IPS DF 6.9 (cell line): ENCODE results near the gene AMBP.
A peak's percentile ranks its signal among the peaks of the same experiment; 100 is the strongest.

Source experiments
- DNase-seq: peaks from one replicate; pipeline ENCODE4 v3.0.0-alpha.2; 2013; ENCODE audit warnings: low read depth, low spot score
- H3K27ac ChIP-seq: one replicate; pipeline ENCODE4 v1.5.1; 2013; ENCODE audit warnings: low read length, control low read depth
- H3K27me3 ChIP-seq: 2 replicates; pipeline ENCODE4 v1.6.1; 2013; ENCODE audit warnings: mild to moderate bottlenecking, low read length; ENCODE audit not compliant: control insufficient read depth, insufficient read depth
- H3K36me3 ChIP-seq: 2 replicates; pipeline ENCODE4 v1.6.1; 2013; ENCODE audit warnings: low read length; ENCODE audit not compliant: control insufficient read depth, insufficient read depth
- H3K4me1 ChIP-seq: 2 replicates; pipeline ENCODE4 v1.6.1; 2013; ENCODE audit warnings: low read length; ENCODE audit not compliant: control insufficient read depth, insufficient read depth
- H3K4me3 ChIP-seq: 2 replicates; pipeline ENCODE4 v1.5.1; 2013; ENCODE audit warnings: mild to moderate bottlenecking, low read length
- H3K9me3 ChIP-seq: 2 replicates; pipeline ENCODE4 v1.6.1; 2013; ENCODE audit warnings: low read length, inconsistent platforms; ENCODE audit not compliant: control insufficient read depth, insufficient read depth
- WGBS: extraction: QIAGEN DNeasy Blood & Tissue Kit; methylation state at CpG from one replicate; pipeline ENCODE4 v1.1.7; 2013; ENCODE audit warnings: mixed read lengths, missing lambda C conversion rate; ENCODE audit not compliant: insufficient read length, insufficient coverage; 5-methylcytosine and 5-hydroxymethylcytosine counted together

Gene AMBP

GRCh38 chr9:114110180-114110579 lies 32.1 kb upstream of the AMBP start:
- no peaks in the 10 kb centered on the region for H3K9me3 ChIP-seq
- DNase-seq, result no peak
- no peaks in the 10 kb centered on the region for H3K27me3 ChIP-seq
- no peak overlapping the region for H3K27ac ChIP-seq
- WGBS, result no CpG with 5 or more reads among the region's 2 CpGs
- H3K4me1 ChIP-seq, result peaks cover 3% of the 10 kb centered on the region; the same call in 1 of the 2 replicates
- no peak overlapping the region for H3K4me3 ChIP-seq
- no peaks in the 10 kb centered on the region for H3K36me3 ChIP-seq

- Histone ChIP-seq H3K4me3 (no peak overlapping the region), H3K36me3 (no peaks in the 10 kb centered on the region), H3K4me1 (peaks cover 3% of the 10 kb centered on the region; the same call in 1 of the 2 replicates), H3K27ac (no peak overlapping the region), H3K27me3 (no peaks in the 10 kb centered on the region), H3K9me3 (no peaks in the 10 kb centered on the region)
- no peak for DNase-seq
- no CpG with 5 or more reads among the region's 6 CpGs for WGBS
Observed at GRCh38 chr9:114109124-114109523, 31.0 kb upstream of the AMBP start.

- no peak overlapping the region for H3K4me3 ChIP-seq
- no peaks in the 10 kb centered on the region for H3K9me3 ChIP-seq
- no peaks in the 10 kb centered on the region for H3K27me3 ChIP-seq
- H3K4me1 ChIP-seq, result peaks cover 3% of the 10 kb centered on the region; the same call in 1 of the 2 replicates
- peak; percentile 76 for DNase-seq
- H3K27ac ChIP-seq, result no peak overlapping the region
- H3K36me3 ChIP-seq, result no peaks in the 10 kb centered on the region
- no CpG with 5 or more reads among the region's 28 CpGs for WGBS
Observed at GRCh38 chr9:114108016-114108833, 30.1 kb upstream of the AMBP start.

GRCh38 chr9:114107286-114108001 lies 29.3 kb upstream of the AMBP start:
- no peak for DNase-seq
- Histone ChIP-seq H3K9me3 (no peaks in the 10 kb centered on the region), H3K36me3 (no peaks in the 10 kb centered on the region), H3K27ac (no peak overlapping the region), H3K4me3 (no peak overlapping the region), H3K27me3 (no peaks in the 10 kb centered on the region), H3K4me1 (peaks cover 3% of the 10 kb centered on the region; the same call in 1 of the 2 replicates)
- WGBS, result 100% methylated on average over 1 of the region's 13 CpGs

- H3K4me3 ChIP-seq, result no peak overlapping the region
- no peaks in the 10 kb centered on the region for H3K36me3 ChIP-seq
- WGBS, result no CpG with 5 or more reads among the region's 5 CpGs
Observed at GRCh38 chr9:114105236-114105635, 27.1 kb upstream of the AMBP start.

GRCh38 chr9:114102484-114102883 lies 24.4 kb upstream of the AMBP start:
- Histone ChIP-seq H3K9me3 (no peaks in the 10 kb centered on the region; the same call in 1 of the 2 replicates), H3K36me3 (no peaks in the 10 kb centered on the region), H3K4me1 (peaks cover 4% of the 10 kb centered on the region; the same call in 1 of the 2 replicates), H3K27me3 (peaks cover 5% of the 10 kb centered on the region; the same call in 1 of the 2 replicates), H3K27ac (no peak overlapping the region), H3K4me3 (no peak overlapping the region)
- DNase-seq, result no peak

More at GRCh38 chr9:114105236-114105635, 27.1 kb upstream of the AMBP start:
- Histone ChIP-seq H3K27me3 (no peaks in the 10 kb centered on the region), H3K4me1 (peaks cover 3% of the 10 kb centered on the region; the same call in 1 of the 2 replicates), H3K9me3 (no peaks in the 10 kb centered on the region; the same call in 1 of the 2 replicates), H3K27ac (no peak overlapping the region)
- DNase-seq, result no peak

GRCh38 chr9:114100536-114100935 lies 22.4 kb upstream of the AMBP start:
- Histone ChIP-seq H3K36me3 (no peaks in the 10 kb centered on the region), H3K27me3 (peaks cover 6% of the 10 kb centered on the region; the same call in 1 of the 2 replicates), H3K27ac (no peak overlapping the region), H3K9me3 (no peaks in the 10 kb centered on the region; the same call in 1 of the 2 replicates), H3K4me1 (peaks cover 4% of the 10 kb centered on the region; the same call in 1 of the 2 replicates), H3K4me3 (no peak overlapping the region)
- WGBS, result no CpG with 5 or more reads among the region's 1 CpG
- no peak for DNase-seq

- H3K4me3 ChIP-seq, result no peak overlapping the region
- H3K9me3 ChIP-seq, result no peaks in the 10 kb centered on the region; the same call in 1 of the 2 replicates
- no peaks in the 10 kb centered on the region for H3K36me3 ChIP-seq
- H3K4me1 ChIP-seq, result peaks cover 4% of the 10 kb centered on the region; the same call in 1 of the 2 replicates
- WGBS, result no CpG with 5 or more reads among the region's 2 CpGs
- peaks cover 6% of the 10 kb centered on the region; the same call in 1 of the 2 replicates for H3K27me3 ChIP-seq
- H3K27ac ChIP-seq, result no peak overlapping the region
- no peak for DNase-seq
Observed at GRCh38 chr9:114099669-114100270, 21.7 kb upstream of the AMBP start.

- no CpG with 5 or more reads among the region's 32 CpGs for WGBS
- H3K4me3 ChIP-seq, result peak within 1 kb of the TSS; percentile 62
Observed at GRCh38 chr9:114098936-114099668, 21.0 kb upstream of the AMBP start, which contains the start of gene KIF12. Gene KIF12 (minus strand): TSS chr9:114099292. CDS start chr9:114099276, 16 bp downstream.

More at GRCh38 chr9:114098936-114099668, 21.0 kb upstream of the AMBP start, which contains the start of gene KIF12:
- Histone ChIP-seq H3K9me3 (no peaks in the 10 kb centered on the region; the same call in 1 of the 2 replicates), H3K27ac (no peak within 1 kb of the TSS), H3K4me1 (peaks cover 4% of the 10 kb centered on the region; the same call in 1 of the 2 replicates), H3K36me3 (no peaks in the 10 kb centered on the region), H3K27me3 (peaks cover 6% of the 10 kb centered on the region; the same call in 1 of the 2 replicates)
- DNase-seq, result no peak
